ENCODE measurements around the gene BICDL2.
A peak's percentile ranks its signal among the peaks of the same experiment; 100 is the strongest.
"Not testable (repeated sequence)": the region's sequence is repeated elsewhere in the genome, so short reads cannot be mapped to it uniquely, and the experiment has no call there.

Gene BICDL2

DNA sequence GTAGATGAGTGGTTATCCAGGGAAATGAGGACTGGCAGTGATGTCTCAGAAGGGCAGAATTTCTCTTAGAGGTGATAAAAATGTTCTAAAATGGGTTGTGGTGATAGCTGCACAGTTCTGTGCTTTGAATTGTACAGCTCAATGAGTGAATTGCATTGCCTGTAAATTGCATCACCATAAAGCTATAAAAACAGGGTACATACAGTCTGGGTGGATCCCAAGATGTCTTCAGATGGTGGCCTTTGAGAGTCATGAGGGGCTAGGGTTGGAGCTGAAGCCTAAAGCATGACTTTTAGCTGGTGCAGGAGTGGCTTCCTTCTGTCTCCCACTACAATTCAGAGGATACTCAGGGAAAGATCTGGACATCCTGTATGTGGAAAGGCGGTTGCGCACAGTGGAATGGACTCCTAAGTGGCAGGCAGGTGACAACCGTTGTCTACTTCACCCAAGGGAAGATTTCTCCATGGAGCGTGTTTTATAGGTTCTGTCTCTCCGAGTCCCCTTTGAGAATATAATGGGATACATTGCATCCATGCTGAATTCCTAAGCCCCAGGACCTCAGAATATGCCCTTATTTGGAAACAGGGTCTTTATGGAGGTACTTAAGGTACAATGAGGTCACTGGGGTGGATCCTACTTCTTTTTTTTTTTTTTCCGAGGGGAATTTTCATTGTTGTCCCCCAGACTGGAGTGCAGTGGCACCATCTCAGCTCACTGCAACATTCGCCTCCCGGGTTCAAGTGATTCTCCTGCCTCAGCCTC lies 27.1 kb upstream of the BICDL2 start:
- DNase-seq, result no peak

DNA sequence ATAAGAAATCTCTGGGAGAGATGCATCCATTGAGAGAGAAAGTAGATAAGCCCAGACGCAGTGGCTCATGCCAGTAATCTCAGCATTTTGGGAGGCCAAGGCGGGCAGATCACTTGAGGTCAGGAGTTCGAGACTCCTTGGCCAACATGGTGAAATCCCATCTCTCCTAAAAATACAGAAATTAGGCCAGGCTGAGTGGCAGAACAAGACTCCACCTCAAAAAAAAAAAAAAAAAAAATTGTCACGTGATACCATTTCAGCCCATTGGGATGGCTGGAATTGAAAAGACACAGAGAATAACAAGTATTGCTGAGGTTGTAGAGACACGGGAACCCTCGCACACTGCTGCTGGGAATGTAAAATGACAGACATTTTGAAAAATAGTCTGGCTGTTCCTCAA lies 25.8 kb upstream of the BICDL2 start:
- no peak for DNase-seq

DNA sequence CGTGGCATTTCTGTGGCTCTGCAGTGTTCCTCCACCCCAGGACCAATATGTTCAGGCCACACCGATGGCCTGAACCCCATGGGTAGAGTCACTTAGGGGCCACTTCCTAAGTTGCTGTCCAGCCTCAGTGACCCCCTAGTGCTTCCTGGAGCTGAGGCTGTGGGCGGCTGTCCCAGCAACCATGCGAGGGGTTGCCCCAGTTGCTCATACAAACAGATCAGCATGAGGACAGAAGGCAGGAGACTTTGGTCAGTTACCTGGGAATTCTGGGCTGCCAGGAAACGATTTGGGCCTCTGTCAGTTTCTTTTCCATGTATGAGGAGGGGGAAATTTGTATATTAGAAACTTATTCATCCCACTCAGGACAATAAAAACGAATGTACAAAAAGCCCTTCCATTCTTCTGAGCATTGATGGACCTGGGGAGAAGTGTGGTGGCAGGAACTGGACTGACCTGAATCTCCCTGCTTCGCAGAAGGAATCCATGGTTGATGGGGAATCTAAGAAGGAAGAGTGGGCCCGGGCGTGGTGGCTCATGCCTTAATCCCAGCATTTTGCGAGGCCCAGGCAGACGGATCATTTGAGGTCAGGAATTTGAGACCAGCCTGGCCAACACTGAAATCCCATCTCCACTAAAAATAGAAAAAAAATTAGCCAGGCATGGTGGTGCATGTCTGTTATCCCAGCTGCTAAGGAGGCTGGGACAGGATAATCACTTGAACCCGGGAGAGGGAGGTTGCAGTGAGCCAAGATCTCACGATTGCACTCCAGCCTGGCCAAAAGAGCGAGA lies 23.8 kb upstream of the BICDL2 start:
- DNase-seq, result no peak

DNA sequence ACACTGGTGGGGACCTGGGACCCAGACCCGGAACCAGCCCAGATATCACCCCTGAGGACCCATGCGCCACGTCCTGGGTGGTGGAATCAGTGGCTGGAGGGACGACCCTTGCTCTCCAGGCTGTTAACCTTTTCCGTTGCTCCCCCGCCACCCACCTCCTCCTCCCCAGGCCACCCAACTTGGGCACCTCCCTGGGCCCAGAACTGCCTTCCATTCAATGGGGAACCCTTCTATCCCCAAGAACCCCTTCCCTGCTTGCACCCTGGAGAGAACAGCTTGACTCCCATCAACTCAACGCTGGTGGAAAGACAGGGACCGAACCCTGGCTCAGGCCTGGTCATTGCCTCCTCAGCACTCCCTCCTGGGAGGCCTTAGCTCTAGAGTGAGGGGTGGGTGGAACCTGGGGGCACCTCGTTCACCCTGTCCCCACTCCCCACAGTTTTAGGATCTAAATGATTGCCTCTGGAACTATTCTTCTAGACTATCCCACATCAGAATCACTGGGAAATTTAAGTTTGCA lies 23.0 kb upstream of the BICDL2 start:
- DNase-seq, result no peak

DNA sequence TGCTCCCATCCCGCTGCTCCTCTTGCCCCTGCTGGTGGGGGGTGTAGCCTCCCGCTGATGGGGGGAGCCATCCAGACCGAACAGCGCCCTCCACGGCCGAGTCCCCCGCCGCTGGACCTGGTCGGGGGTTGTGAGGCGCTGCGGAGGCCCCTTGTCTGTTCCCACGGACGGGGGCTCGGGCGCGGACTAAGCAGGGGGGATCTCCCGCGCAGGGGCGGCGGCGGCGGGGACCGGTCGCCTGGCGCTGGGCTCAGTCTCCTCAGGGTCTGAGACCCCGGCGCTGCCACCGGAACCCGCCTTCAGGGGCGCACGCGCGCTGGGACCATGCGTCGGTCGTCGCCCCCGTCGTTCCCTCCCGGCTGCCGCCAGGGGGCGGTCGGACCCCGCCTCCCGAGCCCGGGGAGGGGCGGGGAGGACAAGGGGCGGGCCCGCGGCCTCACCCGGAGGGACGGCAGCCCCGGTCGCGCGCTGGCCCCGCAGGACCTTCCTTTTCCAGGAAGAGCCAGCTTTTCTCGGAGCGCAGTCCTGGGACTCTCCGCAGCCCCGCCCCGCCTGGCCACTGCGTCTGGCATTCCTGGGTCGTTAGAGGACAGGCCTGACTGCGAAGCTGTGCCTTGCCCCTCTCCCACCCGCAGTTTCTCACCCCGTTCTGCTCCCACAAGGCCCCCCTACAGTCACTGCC lies 22.4 kb upstream of the BICDL2 start:
- DNase-seq, result peak; percentile 80

DNA sequence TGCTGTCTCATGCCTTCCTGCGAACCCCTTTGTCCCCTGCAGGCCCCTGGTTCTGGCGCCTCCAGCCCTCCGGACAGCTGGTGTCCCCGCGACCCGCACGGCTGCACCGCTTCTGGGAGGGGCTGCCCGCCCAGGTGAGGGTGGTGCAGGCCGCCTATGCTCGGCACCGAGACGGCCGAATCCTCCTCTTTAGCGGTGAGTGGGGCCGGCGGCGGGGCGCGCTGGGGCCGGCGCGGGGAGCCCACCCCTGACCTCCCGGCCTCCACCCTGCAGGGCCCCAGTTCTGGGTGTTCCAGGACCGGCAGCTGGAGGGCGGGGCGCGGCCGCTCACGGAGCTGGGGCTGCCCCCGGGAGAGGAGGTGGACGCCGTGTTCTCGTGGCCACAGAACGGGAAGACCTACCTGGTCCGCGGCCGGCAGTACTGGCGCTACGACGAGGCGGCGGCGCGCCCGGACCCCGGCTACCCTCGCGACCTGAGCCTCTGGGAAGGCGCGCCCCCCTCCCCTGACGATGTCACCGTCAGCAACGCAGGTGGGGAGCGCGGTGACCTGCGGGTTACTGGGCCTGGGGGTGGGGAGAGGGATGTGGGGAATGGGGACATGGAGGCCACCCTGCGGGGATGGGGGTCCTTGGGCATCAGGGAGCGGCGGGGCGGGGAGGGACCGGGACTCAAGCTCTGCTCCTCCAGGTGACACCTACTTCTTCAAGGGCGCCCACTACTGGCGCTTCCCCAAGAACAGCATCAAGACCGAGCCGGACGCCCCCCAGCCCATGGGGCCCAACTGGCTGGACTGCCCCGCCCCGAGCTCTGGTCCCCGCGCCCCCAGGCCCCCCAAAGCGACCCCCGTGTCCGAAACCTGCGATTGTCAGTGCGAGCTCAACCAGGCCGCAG lies 21.6 kb upstream of the BICDL2 start:
- DNase-seq, result no peak

DNA sequence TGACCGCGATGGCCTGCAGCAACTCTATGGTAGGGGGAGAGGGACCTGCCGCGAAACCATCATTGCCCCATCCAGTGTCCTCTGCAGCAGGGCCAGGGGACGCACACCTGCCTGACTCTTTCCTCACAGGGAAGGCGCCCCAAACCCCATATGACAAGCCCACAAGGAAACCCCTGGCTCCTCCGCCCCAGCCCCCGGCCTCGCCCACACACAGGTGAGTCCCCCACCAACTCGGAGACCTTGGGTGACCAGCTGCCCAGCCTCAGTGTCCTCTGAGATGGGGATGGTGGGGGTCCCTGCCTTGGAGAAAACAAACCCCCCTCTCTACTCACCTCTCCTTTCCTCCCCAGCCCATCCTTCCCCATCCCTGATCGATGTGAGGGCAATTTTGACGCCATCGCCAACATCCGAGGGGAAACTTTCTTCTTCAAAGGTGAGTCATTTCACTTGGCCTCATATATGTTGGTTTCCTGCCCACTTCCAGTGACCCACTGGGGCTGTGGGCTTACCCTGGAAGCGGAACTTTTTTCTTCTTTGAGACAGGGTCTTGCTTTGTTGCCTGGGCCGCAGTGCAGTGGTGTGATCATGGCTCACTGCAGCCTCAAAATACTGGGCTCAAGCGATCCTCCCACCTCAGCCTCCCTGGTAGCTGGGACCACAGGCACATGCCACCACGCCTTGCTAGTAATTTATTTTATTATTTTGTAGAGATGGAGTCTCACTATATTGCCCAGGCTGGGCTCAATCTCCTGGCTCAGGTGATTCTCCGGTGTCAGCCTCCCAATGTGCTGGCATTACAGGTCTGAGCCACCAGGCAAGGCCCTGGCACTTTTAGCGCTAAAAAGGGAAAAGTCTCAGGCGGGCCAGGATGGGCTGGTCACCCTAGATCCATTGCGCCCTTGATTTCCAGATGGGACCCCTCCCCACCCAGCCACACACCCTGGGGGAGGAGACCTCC lies 20.7 kb upstream of the BICDL2 start:
- no peak for DNase-seq

DNA sequence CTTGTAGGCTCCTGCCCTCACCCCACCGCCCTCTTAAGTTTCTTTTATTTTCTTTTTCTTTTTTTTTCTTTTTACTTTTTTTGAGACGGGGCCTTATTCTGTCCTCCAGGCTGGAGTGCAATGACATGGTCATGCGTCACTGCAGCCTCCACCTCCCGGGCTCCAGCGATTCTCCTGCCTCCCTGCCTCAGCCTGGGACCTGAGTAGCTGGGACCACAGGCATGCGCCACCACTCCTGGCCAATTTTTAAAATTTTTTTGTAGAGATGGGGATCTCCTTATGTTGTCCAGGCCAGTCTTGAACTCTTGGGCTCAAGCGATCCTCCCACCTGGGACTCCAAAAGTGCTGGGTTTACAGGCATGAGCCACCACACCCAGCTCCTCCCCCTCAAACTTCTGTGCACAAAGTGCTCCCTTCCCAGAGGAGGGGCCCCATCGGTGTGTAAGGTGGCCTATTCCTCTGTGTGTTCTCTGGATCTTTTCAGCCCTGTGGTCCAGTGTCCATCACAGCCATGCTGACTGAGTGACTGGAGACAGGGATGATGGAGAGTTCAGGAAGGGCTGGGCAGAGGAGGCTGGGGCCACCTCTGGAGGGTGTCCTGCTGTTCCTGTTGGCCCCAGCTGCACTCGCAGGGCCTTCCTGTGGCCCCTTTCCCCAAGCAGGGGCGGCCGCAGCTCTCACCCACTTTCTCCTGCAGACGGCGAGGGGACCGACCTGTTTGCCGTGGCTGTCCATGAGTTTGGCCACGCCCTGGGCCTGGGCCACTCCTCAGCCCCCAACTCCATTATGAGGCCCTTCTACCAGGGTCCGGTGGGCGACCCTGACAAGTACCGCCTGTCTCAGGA lies 19.8 kb upstream of the BICDL2 start:
- DNase-seq, result no peak

DNA sequence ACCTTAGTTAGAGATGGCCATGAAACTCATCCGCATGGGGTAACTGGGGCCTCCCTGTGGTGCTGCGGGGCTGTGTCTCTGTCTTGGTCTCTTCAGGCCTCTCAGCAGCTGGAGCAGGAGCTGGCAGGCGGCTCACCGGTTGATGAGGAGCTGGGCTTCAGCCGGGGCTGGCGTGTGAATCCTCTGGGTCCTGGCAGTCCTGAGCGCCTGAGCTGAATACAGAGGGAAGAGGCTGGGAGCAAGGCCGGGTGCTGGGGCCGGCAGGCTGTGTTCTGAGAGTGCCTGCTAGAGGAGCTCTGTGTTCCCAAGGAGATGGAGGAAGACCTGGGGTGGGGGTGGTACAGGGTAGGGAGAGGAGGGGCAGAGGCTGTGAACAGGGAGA lies 19.0 kb upstream of the BICDL2 start:
- DNase-seq, result not testable (repeated sequence)

DNA sequence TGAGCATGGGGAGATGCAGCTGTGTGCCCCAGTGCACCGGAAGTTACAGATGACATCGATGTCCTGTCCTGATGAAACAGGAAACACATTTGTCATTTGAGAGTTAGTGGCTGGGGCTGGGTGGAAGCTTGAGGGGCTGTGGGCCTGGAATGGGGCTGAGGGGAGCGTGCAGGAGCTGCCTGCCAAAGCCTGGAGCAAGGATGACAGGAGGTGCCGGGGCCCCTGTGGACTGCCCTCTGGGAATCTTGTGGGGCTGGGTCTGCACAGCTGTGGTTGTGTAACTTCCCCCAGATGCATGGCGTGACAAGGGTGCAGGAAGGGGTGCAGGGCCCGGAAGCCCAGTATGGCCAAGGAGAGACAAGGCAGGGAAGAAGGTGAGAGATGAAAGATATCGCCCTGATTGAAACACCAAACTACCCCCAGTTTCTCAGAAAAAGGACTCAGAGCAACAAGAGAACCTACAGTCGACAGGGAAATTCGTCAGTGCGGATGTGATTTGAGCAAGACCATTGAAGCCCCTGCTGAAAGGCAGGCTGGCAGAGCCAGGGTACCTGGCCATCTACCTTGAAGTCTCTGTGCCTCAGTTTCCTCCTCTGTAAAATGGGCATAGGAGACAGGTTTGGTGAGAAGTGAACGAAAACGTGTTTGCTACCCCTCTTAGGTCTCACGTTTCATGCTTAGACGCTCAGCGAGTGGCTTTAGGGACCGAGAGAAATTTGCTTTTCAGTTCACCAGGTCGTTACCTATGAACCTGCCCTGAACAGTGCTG lies 18.4 kb upstream of the BICDL2 start:
- no peak for DNase-seq

DNA sequence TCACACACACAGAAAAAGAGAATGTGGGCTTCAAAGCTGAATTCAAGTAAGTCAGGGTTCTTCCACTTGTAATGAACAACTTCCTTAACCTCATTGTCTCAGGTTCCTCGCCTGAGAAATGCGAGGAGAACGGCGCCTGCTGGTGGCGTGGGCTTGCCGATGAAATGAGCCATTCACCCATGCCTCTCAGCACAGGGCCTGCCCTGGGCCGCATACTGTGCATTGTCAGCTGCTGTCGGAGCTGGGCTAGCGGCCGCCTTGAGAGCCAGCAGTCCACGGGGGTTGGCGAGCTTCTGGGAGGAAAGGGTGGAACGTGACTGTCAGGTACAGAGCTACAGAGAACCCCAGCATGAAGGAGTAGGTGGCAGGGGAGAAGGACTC lies 16.6 kb upstream of the BICDL2 start:
- DNase-seq, result not testable (repeated sequence)

DNA sequence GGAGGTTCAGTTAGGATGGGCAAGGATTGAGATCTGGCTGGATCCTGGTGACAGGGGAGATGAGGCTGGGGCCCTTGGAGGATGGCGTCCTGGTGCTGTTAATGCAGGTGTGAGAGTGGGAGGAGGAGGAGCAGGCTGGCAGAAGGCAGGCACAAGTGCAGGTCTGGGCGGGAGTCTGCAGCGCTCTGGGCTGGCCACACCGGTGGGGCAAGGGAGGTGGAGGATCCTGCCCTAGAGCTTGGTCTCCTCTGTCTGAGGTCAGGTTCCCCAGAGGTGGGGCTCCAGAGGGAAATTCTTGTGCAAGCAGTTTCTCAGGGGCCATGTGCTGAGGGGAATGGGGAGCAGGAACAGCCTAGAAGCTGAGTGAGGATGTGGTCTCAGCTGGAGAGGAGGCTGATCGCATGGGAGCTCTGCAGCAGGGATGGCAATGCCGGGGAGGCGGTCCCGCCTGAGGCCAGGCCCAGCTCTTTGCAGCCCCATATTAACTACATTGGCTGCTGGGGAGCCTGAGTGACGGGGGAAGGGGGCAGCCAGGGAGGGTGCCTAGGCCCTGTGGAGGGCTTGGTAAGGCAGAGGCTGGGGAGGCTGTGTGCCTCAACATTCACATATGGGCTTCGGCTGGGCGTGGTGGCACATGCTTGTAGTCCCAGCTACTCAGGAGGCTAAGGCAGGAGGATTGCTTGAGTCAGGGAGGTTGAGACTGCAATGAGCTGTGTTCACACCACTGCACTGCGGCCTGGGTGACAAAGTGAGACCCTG lies 16.0 kb upstream of the BICDL2 start:
- DNase-seq, result not testable (repeated sequence)

DNA sequence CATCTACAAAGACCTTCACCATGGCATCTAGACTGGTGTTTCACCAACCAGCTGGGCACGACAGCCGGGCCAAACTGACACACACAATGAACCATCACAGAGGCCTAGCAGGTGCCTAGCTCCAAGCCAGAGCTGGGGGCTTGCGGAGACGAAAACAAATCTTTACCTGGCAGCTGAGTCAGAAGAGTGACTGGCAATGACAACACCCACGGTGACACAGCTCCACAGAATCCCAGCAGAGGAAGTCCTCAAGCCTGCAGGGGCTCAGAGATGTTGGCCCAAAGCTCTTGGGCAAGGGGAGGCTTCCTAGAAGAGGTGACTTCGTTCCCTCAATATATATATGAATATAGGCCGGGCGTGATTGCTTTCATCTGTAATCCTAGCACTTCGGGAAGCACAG lies 14.8 kb upstream of the BICDL2 start:
- no peak for DNase-seq

DNA sequence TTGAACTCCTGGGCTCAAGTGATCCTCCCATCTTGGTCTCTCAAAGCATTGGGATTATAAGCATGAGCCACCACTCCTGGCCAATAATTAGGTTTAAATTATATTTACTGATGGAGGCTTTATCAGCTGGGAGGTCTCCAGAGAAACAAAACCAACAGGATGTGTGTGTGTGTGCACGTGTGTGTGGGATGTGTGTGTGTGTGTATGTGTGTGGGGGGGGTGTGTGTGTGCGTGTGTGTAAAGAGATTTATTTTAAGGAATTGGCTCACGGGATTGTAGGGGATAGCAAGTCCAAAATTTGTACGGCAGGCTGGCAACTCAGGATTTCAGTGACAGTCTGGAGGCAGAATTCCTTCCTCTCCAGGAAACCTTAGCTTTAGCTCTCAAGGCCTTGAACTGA lies 14.3 kb upstream of the BICDL2 start:
- no peak for DNase-seq

DNA sequence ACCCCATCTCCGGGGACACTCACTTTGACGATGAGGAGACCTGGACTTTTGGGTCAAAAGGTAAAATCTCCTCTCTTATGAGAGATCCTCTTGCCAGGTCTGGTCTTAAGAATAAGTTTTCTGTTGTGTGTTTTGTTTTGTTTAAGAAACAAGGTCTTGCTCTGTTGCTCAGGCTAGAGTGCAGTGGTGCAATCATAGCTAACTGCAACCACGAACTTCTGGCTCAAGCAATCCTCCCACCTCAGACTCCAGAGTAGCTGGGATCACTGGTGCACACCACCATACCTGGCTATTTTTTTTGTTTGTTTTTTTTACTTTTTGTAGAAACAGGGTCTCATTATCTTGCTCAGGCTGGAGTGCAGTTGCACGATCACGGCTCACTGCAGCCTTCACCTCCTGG lies 13.7 kb upstream of the BICDL2 start:
- no peak for DNase-seq

DNA sequence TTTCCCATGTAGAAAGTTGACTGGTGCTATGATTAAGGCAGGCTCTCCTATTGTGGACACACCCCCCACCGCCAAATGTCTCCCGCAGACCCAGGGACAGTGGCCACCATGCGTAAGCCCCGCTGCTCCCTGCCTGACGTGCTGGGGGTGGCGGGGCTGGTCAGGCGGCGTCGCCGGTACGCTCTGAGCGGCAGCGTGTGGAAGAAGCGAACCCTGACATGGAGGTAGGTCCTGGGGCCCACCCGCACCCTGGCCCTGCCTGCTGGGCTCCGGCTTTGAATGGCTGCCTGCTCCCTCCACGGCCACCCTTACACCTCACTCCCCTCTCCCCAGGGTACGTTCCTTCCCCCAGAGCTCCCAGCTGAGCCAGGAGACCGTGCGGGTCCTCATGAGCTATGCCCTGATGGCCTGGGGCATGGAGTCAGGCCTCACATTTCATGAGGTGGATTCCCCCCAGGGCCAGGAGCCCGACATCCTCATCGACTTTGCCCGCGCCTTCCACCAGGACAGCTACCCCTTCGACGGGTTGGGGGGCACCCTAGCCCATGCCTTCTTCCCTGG lies 13.3 kb upstream of the BICDL2 start:
- DNase-seq, result no peak

DNA sequence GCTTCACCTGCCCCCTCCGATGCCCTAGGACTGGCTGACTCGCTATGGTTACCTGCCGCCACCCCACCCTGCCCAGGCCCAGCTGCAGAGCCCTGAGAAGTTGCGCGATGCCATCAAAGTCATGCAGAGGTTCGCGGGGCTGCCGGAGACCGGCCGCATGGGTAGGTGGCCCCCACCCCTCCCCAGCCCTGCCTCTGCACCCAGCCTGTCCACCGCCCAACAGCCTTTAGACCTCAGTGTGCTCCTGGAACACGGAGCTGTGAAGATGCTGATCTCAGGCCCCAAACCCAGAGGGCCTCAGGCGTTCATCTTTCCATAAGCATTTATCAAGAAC lies 10.6 kb upstream of the BICDL2 start:
- no peak for DNase-seq

DNA sequence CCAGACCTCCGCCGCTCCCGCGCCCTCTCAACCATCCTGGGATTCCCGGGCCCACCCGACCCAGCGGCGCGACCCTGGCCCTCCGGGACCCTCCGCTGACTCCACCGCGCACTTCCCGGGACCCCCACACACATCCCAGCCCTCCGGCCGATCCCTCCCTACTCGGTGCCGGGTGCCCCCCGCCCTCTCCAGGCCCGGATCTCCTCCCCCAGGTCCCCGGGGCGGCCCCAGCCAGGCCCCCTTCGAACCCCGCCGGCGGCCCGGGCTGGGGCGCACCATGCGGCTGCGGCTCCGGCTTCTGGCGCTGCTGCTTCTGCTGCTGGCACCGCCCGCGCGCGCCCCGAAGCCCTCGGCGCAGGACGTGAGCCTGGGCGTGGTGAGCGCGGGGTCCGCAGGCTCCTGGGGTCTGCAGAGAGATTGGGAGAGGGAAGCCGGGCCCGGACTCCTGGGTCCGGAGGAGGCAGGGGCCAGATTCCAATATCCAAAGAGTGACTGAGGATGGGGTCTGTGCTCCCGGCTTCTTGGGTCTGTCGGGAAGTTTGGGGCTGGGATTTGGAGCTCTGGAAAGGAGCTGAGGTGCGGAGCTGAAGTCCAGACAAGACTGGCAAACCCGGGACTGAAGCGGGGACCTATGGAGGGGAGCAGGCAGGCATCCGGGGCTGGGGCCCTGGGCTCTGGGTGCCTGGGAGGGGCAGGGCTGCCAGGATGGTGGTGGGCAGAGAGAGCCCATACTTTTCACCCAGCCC lies 10.1 kb upstream of the BICDL2 start:
- no peak for DNase-seq
